HG03045 (cell line): ENCODE results near the gene ASPSCR1.

Experiments used
- ATAC-seq: cut with Tn5 transposase; IDR thresholded peaks from one replicate; pipeline ENCODE4 v1.9.1; 2021; ENCODE audit warnings: mild to moderate bottlenecking, moderate library complexity; ENCODE audit not compliant: unreplicated experiment

The ASPSCR1 gene

GRCh38 chr17:82011617-82012187, 34.3 kb downstream of the ASPSCR1 start:
- ATAC-seq = no peak

GRCh38 chr17:82012261-82012639, 34.8 kb downstream of the ASPSCR1 start:
- no peak for ATAC-seq

- ATAC-seq = no peak
These were observed 35.3 kb downstream of the ASPSCR1 start for GRCh38 chr17:82012640-82013295.

- ATAC-seq = no peak
These were observed 35.9 kb downstream of the ASPSCR1 start for GRCh38 chr17:82013341-82013740.

GRCh38 chr17:82013772-82014321, 36.4 kb downstream of the ASPSCR1 start:
- no peak for ATAC-seq

DNA sequence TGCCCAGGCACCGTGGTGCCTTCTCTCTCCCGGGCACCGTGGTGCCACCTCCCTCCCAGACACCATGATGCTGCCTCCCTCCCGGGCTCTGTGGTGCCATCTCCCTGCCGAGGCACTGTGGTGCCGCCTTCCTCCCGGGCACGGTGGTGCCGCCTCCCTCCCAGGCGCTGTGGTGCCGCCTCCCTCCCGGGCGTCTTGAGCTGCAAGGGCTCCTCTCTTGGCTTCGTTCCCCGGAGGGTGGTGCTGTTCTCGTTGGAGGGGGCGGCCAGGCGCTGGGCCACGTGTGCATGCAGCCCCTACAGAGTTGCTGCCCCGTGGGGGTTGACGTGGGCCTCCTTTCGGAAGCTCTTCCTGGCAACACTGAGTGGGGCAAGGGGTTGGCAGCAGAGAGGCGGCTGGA, 37.0 kb downstream of the ASPSCR1 start:
- ATAC-seq = no peak

GRCh38 chr17:82014971-82015310, 37.5 kb downstream of the ASPSCR1 start:
- ATAC-seq = no peak

GRCh38 chr17:82015311-82015971, 38.0 kb downstream of the ASPSCR1 start:
- no peak for ATAC-seq

DNA sequence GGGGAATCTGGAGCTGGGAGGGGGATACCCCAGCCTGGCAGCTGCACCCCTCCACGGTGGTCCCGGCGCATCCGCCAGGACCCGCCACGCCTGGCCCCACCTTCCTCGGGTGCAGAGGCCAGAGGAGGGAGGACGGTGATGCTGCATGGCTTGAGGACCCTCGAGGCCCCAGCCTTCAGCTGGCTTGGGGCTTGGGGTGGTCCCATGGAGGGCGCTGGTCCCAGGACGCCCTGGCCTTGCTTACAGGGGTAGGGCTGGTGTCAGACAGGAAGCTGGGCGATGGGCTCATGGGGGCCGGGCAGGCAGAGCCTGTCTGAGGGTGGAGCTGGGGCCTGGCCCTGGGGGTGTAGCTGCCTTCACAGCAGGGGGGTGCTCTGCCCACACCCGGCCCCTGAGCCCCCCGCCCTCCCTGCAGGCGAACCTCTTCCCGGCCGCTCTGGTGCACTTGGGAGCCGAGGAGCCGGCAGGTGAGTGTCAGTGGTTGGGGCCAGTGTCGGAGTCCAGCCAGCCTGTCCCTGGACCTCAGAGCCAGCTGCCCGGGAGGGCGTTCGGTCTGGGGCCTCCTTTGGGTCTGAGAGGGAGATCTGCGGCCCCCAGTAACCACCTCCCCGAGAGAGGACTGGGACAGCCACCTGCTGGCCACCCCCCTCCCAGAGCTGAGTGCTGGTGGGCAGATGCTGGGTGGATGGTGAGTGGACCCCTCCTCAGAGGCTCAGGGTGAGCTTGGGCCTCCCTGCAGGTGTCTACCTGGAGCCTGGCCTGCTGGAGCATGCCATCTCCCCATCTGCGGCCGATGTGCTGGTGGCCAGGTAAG, 38.8 kb downstream of the ASPSCR1 start:
- no peak for ATAC-seq

DNA sequence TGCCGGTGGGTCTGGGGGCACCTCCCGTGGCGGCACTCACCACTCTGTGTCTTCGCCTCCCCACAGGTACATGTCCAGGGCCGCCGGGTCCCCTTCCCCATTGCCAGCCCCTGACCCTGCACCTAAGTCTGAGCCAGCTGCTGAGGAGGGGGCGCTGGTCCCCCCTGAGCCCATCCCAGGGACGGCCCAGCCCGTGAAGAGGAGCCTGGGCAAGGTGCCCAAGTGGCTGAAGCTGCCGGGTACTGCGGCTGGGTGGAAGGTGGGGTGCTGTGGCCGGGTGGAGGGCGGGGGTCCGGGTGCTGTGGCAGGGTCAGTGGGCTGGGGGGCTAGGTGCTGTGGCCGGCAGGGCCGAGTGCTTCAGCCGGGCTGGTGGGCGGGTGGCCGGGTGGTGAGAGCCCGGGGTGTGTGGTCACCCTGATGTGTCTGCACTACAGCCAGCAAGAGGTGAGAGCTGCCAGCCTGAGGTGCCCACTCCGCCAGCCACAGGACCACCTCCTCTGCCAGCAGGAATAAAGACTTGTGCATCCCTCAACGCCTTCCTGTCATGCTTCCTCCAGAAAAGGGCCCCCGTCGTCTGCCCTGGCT, 39.5 kb downstream of the ASPSCR1 start:
- no peak for ATAC-seq

- ATAC-seq = no peak
These were observed 40.3 kb downstream of the ASPSCR1 start for GRCh38 chr17:82017612-82018151.

DNA sequence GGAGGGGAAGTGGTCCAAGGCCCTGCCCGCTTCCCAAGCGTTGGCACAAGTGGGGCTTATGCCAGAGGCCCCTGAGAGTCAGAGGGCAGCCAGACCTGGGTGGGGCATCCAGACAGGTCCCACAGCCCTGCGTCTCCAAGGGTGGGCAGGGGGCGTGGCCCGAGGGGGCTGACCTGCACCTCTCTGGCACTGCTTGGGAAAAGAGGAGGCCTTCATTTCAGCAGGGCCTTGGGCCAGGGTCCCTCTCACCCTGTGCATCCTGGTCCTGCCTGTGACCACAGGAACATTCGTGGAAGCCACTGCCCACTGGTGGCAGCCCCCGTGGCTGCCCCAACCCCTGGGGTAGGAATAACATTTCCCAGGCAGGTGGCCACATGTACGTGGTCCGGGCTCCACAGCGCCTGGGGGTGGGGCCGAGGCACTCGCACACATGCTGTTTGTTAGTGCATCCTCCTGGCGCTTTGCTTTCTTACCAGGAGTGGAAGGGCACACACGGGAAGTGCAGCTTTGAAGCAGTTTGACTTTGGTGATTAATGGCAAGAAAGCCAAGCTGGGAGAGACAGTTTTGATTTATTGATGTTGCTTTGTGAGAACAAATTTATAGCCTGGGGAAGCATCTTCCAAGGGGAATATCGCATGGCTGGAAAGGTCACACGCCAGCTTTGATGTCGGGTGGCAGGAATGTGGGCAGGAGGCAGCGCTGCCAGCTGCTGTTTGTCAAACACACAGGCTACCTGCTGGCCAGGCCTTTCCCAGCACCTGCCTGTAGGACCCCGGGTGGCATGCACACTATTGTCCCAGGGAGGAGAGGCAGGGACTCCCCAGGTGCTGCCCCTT, 40.9 kb downstream of the ASPSCR1 start:
- no peak for ATAC-seq

GRCh38 chr17:82018989-82019689, 41.7 kb downstream of the ASPSCR1 start:
- ATAC-seq = no peak

- no peak for ATAC-seq
These were observed 42.5 kb downstream of the ASPSCR1 start for GRCh38 chr17:82019690-82020571.

DNA sequence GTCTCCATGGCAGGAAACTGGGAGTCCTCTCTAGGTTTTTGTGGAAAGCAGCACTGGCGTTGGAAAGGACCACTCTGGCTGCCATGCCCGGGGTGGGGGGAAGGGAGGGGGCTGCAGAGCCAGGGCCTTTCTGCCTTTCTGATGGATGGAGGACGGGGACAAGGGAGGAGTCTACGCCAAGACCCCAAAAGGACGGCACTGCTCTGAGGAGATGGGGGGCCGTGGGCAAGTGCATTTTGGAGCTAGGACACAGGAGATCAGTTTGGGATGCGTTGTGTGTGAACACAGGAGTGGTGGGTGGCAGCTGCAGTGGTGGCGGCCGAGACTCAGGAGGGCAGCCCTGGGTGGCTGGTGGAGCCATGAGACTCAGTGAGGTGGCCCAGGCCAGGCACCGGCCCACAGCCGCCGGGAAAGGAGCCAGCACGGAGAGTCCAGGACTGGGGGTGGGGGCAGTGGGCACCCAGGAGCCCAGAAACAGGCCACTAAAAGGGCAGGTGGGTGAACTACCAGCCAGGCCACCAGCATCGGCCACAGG, 43.2 kb downstream of the ASPSCR1 start:
- ATAC-seq = no peak

- no peak for ATAC-seq
These were observed 43.9 kb downstream of the ASPSCR1 start for GRCh38 chr17:82021107-82021899.

GRCh38 chr17:82021900-82022309, 44.5 kb downstream of the ASPSCR1 start:
- no peak for ATAC-seq
